ENCODE measurements around the gene APBA1.

- TF ChIP-seq CTCF (IDR thresholded peaks at IDR 0.05; ENCODE audit: low read depth, low read length, poor library complexity, severe bottlenecking) (no peak), EZH2phosphoT487 (IDR thresholded peaks at IDR 0.05; ENCODE audit: borderline replicate concordance, low read length) (no peak)
Observed at GRCh38 chr9:69671311-69671878, 776 bp downstream of the APBA1 start.
